OCI-LY7 (cell line): ENCODE results near the gene PRICKLE2. TPM values are rescaled to one million over a fixed set of nuclear protein-coding genes. Genes with fewer than 3 reads are reported as not detected.

Source experiments
- BruUV-seq: library from RNA; stranded (reverse); fragments of 400-500 nt; replicated peaks from 2 replicates; lab custom pipeline; 2021; lab: Mats Ljungman, UMichigan
- CTCF ChIA-PET: fragments of 300-600 bp; sonication (Branson Sonifier 250); formaldehyde crosslinking; loops from one replicate; lab custom pipeline; 2022; ENCODE audit warnings: antibody characterized with exemption; ENCODE audit not compliant: unreplicated experiment; lab: Charles Lee
- POLR2A ChIA-PET: fragments of 300-600 bp; sonication (Branson Sonifier 250); formaldehyde crosslinking; loops from one replicate; lab custom pipeline; 2022; ENCODE audit warnings: antibody characterized with exemption; lab: Charles Lee
- DNase-seq: peaks from one replicate; pipeline ENCODE4 v3.0.0-alpha.2; 2015; ENCODE audit warnings: low spot score
- H2AFZ ChIP-seq: fragments of 200-600 bp; sonication (generic), shearing (Covaris generic); 2 replicates; pipeline ENCODE4 v1.6.1; 2014; ENCODE audit warnings: mild to moderate bottlenecking, antibody characterized with exemption, low read length, moderate library complexity
- H3K27ac ChIP-seq: fragments of 200-600 bp; sonication (generic); 2 replicates; pipeline ENCODE4 v1.5.1; 2014; ENCODE audit warnings: mixed run types, low read depth, mild to moderate bottlenecking, moderate library complexity, low read length, inconsistent platforms; ENCODE audit not compliant: poor library complexity, severe bottlenecking
- H3K36me3 ChIP-seq: fragments of 200-600 bp; sonication (generic); 2 replicates; pipeline ENCODE4 v1.6.1; 2014; ENCODE audit warnings: mild to moderate bottlenecking, antibody characterized with exemption, low read length, moderate library complexity, mixed read lengths; ENCODE audit not compliant: insufficient read depth
- H3K4me1 ChIP-seq: fragments of 200-600 bp; sonication (generic); 2 replicates; pipeline ENCODE4 v1.5.1; 2014; ENCODE audit warnings: mild to moderate bottlenecking, low read length; ENCODE audit not compliant: insufficient read depth, poor library complexity, severe bottlenecking
- H3K4me2 ChIP-seq: fragments of 200-600 bp; sonication (generic); 2 replicates; pipeline ENCODE4 v1.6.1; 2014; ENCODE audit warnings: mild to moderate bottlenecking, low read length
- H3K4me3 ChIP-seq: fragments of 200-600 bp; sonication (generic); 2 replicates; pipeline ENCODE4 v1.5.1; 2014; ENCODE audit warnings: mild to moderate bottlenecking, low read depth, low read length; ENCODE audit not compliant: poor library complexity, severe bottlenecking
- H3K79me2 ChIP-seq: fragments of 200-600 bp; sonication (generic); 2 replicates; pipeline ENCODE4 v1.6.1; 2016; ENCODE audit warnings: low read depth, mild to moderate bottlenecking, low read length, moderate library complexity, mixed read lengths; ENCODE audit not compliant: insufficient read depth
- H3K9me2 ChIP-seq: fragments of 200-600 bp; sonication (generic); 2 replicates; pipeline ENCODE4 v1.6.1; 2016; ENCODE audit warnings: mild to moderate bottlenecking, low read length, mixed read lengths; ENCODE audit not compliant: insufficient read depth
- H3K9me3 ChIP-seq: fragments of 200-600 bp; sonication (generic); 2 replicates; pipeline ENCODE4 v1.6.1; 2014; ENCODE audit warnings: mild to moderate bottlenecking, mixed run types, low read length, mixed read lengths
- H4K20me1 ChIP-seq: fragments of 200-600 bp; sonication (generic); 2 replicates; pipeline ENCODE4 v1.6.1; 2014; ENCODE audit warnings: mild to moderate bottlenecking, antibody characterized with exemption, low read length, moderate library complexity, mixed read lengths; ENCODE audit not compliant: insufficient read depth
- CTCF ChIP-seq: fragments of 200-600 bp; sonication (generic); conservative IDR thresholded peaks from 2 replicates; pipeline ENCODE4 v1.5.1; 2014; ENCODE audit warnings: mild to moderate bottlenecking, antibody characterized with exemption, low read length, moderate library complexity, mixed read lengths
- EZH2phosphoT487 ChIP-seq: fragments of 200-600 bp; sonication (generic); IDR thresholded peaks from 2 replicates; pipeline ENCODE4 v1.6.1; 2018; ENCODE audit warnings: low read depth, borderline replicate concordance, mild to moderate bottlenecking, mixed run types, antibody characterized with exemption, low read length, moderate library complexity, mixed read lengths
- intact Hi-C: fragments of 100-400 bp; cut with micrococcal nuclease; formaldehyde crosslinking; loops from one replicate; pipeline ENCODE4 v1.10.0; 2022; ENCODE audit not compliant: unreplicated experiment
- total RNA-seq, 2 experiments: library from RNA; depleted of rRNA in 1 of 2; stranded (reverse); fragments of >200 nt in 1 of 2; shearing (Covaris generic) in 1 of 2; gene quantifications; 2 replicates each; pipeline ENCODE4 v1.2.3, GENCODE V29; 2014 to 2022

The PRICKLE2 gene
- total RNA-seq, 2 experiments from 2014 or later: 2.0 to 3.9 TPM

GRCh38 chr3:64122476-64122875 lies 102.8 kb downstream of the PRICKLE2 start:
- ChIA-PET CTCF (no interaction called here), POLR2A (no interaction called here)
- Histone ChIP-seq H2AFZ (no peak overlapping the region), H3K9me2 (no peaks in the 10 kb centered on the region), H3K4me1 (no peaks in the 10 kb centered on the region), H3K4me3 (no peak overlapping the region), H4K20me1 (0 out of 2 replicates have a peak, but pooled peaks cover 5% of the 10 kb centered on the region), H3K36me3 (no peaks in the 10 kb centered on the region), H3K79me2 (no peaks in the 10 kb centered on the region), H3K4me2 (no peak overlapping the region), H3K27ac (no peak overlapping the region), H3K9me3 (no peaks in the 10 kb centered on the region)
- intact Hi-C loops: no loop called here
- DNase-seq: no peak
- no TSS peak for BruUV-seq
- TF ChIP-seq CTCF (no peak), EZH2phosphoT487 (no peak)

- no peaks in the 10 kb centered on the region for H3K4me1 ChIP-seq
- POLR2A ChIA-PET: no interaction called here
- CTCF ChIA-PET: no interaction called here
- no peaks in the 10 kb centered on the region for H3K9me2 ChIP-seq
- no peak overlapping the region for H2AFZ ChIP-seq
- H3K4me2 ChIP-seq: no peak overlapping the region
- intact Hi-C loops: no loop called here
- no peaks in the 10 kb centered on the region for H4K20me1 ChIP-seq
- H3K36me3 ChIP-seq: no peaks in the 10 kb centered on the region
- no TSS peak for BruUV-seq
- no peaks in the 10 kb centered on the region for H3K9me3 ChIP-seq
- no peak for DNase-seq
- H3K79me2 ChIP-seq: no peaks in the 10 kb centered on the region
- no peak overlapping the region for H3K4me3 ChIP-seq
- H3K27ac ChIP-seq: no peak overlapping the region
- TF ChIP-seq EZH2phosphoT487 (no peak), CTCF (no peak)
Measured at GRCh38 chr3:64121750-64122311, 103.4 kb downstream of the PRICKLE2 start.

GRCh38 chr3:64120876-64121275 lies 104.4 kb downstream of the PRICKLE2 start:
- ChIA-PET POLR2A (interaction anchor here (0.6 kb wide), 1 partner anchor 14 kb away, joined by 3 read pairs; no protein-coding TSS in a partner anchor), CTCF (no interaction called here)
- Histone ChIP-seq H3K27ac (no peak overlapping the region), H3K4me3 (no peak overlapping the region), H4K20me1 (no peaks in the 10 kb centered on the region), H3K4me2 (no peak overlapping the region), H3K9me2 (no peaks in the 10 kb centered on the region), H3K9me3 (no peaks in the 10 kb centered on the region), H3K4me1 (no peaks in the 10 kb centered on the region), H3K79me2 (no peaks in the 10 kb centered on the region), H3K36me3 (no peaks in the 10 kb centered on the region), H2AFZ (no peak overlapping the region)
- no TSS peak for BruUV-seq
- DNase-seq: no peak
- intact Hi-C loops: no loop called here
- no peak for TF ChIP-seq CTCF
- TF ChIP-seq EZH2phosphoT487: no peak
